Progenitor cell of endocrine pancreas (in vitro differentiated cells): ENCODE measurements around the gene EPN2. TPM values are rescaled to one million over a fixed set of nuclear protein-coding genes. Genes with fewer than 3 reads are reported as not detected.

ENCODE experiments used
- DNase-seq: peaks from one replicate; pipeline ENCODE4 v3.0.0; 2021; ENCODE audit warnings: low spot score; ENCODE audit not compliant: unreplicated experiment
- H3K27ac Mint-ChIP-seq: 2 replicates; pipeline ENCODE4 v1.8.0; 2021; ENCODE audit warnings: mild to moderate bottlenecking, moderate library complexity, mixed read lengths
- H3K27me3 Mint-ChIP-seq: 2 replicates; pipeline ENCODE4 v1.8.0; 2021; ENCODE audit warnings: mixed read lengths
- H3K36me3 Mint-ChIP-seq: 2 replicates; pipeline ENCODE4 v1.8.0; 2022; ENCODE audit warnings: mixed read lengths; ENCODE audit not compliant: insufficient read depth
- H3K4me1 Mint-ChIP-seq: 2 replicates; pipeline ENCODE4 v1.8.0; 2021; ENCODE audit warnings: low read depth, mixed read lengths
- H3K4me3 Mint-ChIP-seq: 2 replicates; pipeline ENCODE4 v1.8.0; 2021; ENCODE audit warnings: low read depth, mild to moderate bottlenecking, moderate library complexity, mixed read lengths
- H3K9me3 Mint-ChIP-seq: 2 replicates; pipeline ENCODE4 v1.8.0; 2021; ENCODE audit warnings: low read depth, mixed read lengths
- total RNA-seq: library from RNA; stranded (reverse); gene quantifications from 2 replicates; pipeline ENCODE4 v1.2.1, GENCODE V29; 2021
- TF ChIP-seq, protein P1 (sequence below): fragments of 200-600 bp; sonication (generic); IDR thresholded peaks from one replicate; pipeline ENCODE4 v1.5.0; 2021; ENCODE audit warnings: antibody characterized with exemption, mild to moderate bottlenecking; ENCODE audit not compliant: unreplicated experiment

The EPN2 gene
- total RNA-seq, 1 donor from 2014 or later: 49.8 TPM

DNA sequence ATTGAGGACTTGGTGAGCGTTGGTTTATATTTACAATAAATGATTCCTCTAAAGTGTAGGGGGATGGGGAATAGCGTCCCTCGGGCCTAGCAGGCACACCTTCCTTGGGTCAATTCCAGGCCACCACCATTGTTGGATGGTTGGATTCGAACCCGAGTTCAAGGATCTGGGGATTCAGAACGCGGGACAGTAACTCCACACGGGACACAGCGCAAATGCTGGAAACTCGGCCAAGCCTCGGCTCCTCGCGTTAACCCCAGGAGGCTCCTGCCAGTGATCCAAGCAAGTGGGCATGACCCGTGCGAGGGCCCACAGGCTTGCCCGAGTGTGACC, 124.7 kb downstream of the EPN2 start:
- no peaks in the 10 kb centered on the region for H3K9me3 Mint-ChIP-seq
- TF ChIP-seq, protein P1, sequence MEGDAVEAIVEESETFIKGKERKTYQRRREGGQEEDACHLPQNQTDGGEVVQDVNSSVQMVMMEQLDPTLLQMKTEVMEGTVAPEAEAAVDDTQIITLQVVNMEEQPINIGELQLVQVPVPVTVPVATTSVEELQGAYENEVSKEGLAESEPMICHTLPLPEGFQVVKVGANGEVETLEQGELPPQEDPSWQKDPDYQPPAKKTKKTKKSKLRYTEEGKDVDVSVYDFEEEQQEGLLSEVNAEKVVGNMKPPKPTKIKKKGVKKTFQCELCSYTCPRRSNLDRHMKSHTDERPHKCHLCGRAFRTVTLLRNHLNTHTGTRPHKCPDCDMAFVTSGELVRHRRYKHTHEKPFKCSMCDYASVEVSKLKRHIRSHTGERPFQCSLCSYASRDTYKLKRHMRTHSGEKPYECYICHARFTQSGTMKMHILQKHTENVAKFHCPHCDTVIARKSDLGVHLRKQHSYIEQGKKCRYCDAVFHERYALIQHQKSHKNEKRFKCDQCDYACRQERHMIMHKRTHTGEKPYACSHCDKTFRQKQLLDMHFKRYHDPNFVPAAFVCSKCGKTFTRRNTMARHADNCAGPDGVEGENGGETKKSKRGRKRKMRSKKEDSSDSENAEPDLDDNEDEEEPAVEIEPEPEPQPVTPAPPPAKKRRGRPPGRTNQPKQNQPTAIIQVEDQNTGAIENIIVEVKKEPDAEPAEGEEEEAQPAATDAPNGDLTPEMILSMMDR: no peak
- peaks cover 3% of the 10 kb centered on the region for H3K27me3 Mint-ChIP-seq
- peaks cover under 1% of the 10 kb centered on the region for H3K36me3 Mint-ChIP-seq
- peak overlapping the region; percentile 88 for H3K4me3 Mint-ChIP-seq
- DNase-seq: no peak
- peak overlapping the region; percentile 89 for H3K27ac Mint-ChIP-seq
- peaks cover 10% of the 10 kb centered on the region for H3K4me1 Mint-ChIP-seq

DNA sequence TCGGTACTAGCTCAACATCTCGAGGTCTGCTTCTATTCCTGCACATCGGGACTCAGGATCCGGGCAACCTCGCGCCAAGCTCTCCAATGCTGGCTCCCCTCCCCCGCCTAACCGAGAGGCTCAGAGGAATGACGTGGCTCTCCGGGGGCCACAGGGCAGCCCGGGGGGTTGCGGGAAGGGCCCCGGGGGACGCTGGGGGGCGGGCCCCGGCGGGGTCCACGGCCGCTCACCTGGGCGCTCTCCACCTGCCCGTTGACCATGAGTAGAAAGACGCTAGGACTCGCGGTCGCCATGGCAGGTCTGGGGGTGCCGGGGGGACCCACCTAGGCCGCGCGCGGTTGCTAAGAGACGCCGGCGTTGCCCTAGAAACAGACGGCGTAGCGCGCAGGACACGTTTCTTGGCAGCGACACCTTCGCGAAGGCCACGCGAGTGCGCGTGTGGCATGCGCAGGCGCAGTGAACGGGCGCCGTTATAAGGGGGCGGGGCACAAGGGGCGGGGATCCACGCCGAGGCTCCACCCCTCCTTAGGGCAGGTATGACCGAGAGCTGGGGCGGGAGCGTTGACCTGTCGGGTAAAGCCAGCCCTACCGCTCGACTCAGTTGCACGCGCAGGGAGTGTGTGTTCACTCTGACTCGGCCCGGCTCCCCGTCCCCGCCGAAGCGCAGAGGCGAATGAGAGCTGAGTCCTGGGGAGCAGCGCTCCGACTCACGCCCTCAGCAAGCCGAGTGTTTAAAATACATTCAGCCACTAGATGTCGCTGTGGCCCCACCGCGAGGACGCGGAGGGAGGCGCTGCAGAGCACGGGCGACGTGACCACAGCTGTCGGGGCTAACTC, 125.3 kb downstream of the EPN2 start, which contains the start of gene B9D1:
TSS of gene B9D1 (minus strand) at position 447 of the 837 bp plus-strand sequence. CDS start at position 293, 154 bp downstream.
- Mint-ChIP-seq H3K4me3 (peak within 1 kb of the TSS; percentile 88), H3K27me3 (peaks cover 3% of the 10 kb centered on the region), H3K4me1 (peaks cover 10% of the 10 kb centered on the region), H3K9me3 (no peaks in the 10 kb centered on the region), H3K36me3 (no peaks in the 10 kb centered on the region), H3K27ac (peak within 1 kb of the TSS; percentile 95)
- peak; percentile 94 for DNase-seq
- TF ChIP-seq, protein P1: peak; percentile 99

DNA sequence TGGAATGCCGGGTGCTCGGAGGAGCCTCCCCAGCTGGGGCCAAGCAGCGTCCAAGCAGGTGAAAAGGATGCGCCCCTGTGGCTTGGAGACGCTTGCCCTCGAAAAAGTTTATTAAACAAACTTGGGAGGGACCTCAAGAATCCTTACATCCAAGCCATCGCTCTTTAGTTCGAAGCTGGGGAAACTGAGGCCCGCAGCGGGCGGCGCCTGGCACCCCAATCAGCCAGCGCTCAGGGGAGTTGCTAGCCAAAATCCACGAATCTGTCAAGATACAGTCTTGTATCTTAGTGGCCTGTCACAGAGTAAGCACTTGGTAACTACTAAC, 125.9 kb downstream of the EPN2 start:
- Mint-ChIP-seq H3K27me3 (peaks cover 3% of the 10 kb centered on the region), H3K36me3 (no peaks in the 10 kb centered on the region), H3K4me1 (peaks cover 10% of the 10 kb centered on the region), H3K4me3 (peak overlapping the region; percentile 88), H3K9me3 (no peaks in the 10 kb centered on the region), H3K27ac (no peak overlapping the region)
- DNase-seq: no peak
- TF ChIP-seq, protein P1: no peak

DNA sequence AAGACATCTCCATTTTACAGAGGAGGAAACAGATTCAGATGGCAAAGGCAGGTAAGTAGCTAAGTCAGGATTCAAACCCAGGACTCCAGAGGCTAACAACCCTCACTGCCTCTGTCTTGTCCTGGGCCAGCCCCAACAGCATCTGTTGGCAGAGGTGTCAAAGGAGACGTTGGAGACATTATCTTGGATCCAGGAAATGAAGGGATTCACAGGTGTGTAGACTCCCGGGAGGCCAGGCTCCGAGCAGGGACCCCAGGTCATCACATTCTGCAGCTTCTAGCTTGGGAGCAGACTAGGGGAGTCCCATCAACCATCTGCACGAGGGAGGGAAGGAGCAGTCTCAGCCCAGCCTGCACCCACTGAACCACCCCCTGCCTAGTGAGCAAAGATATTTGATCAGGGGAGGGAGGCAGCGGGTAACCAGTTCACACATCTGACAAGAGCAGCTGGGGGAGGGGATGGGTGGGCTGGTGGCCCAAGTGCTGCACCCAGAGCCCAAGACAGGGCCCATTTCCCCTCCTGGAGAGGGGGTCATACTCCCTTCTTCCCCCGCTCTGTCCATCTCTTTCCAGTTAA, 126.4 kb downstream of the EPN2 start:
- Mint-ChIP-seq H3K27me3 (peaks cover 3% of the 10 kb centered on the region), H3K36me3 (no peaks in the 10 kb centered on the region), H3K9me3 (no peaks in the 10 kb centered on the region), H3K4me1 (peaks cover 10% of the 10 kb centered on the region), H3K4me3 (peak overlapping the region; percentile 88), H3K27ac (no peak overlapping the region)
- no peak for DNase-seq
- TF ChIP-seq, protein P1: no peak

DNA sequence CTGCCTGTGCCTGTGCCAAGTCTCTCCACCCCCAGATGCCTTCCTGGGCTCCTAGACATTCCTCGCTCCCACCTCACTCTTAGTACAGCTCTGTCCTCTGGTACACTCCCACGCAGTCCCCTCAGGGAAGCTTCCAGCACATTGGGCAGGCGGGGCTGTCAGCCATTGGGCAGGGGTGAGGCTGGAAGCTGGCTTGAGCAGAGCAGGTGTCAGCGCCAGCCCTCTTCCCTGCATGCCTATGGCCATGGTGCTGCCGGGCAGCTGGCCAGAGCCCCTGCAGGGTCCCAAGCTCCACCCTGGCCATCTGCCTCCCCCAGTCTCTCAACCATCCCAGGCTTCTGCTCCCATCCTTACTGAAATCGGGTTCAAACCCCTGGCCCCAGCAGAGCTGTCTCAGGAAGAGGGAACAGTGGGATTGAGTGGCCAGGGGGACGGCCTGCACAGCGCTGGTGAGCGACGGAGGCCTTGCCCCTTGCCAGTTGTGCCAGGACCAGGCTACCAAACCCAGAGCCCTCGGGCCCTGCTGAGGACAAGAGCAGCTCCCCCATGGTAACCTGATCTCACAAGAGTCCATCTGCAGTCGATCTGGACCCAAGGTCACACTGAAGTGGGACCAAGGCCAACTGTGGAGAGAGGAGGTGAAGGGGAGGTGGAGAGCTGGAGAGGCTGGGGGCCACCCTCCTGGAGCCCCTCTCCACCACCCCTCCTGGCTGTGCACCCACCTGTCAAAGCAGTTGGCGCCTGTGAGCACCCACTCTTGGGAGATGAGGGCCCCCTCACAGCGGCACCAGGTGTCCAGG, 127.7 kb downstream of the EPN2 start:
- peaks cover 10% of the 10 kb centered on the region for H3K4me1 Mint-ChIP-seq
- H3K4me3 Mint-ChIP-seq: no peak overlapping the region
- no peaks in the 10 kb centered on the region for H3K36me3 Mint-ChIP-seq
- peaks cover 3% of the 10 kb centered on the region for H3K27me3 Mint-ChIP-seq
- DNase-seq: no peak
- TF ChIP-seq, protein P1: no peak
- no peak overlapping the region for H3K27ac Mint-ChIP-seq
- no peaks in the 10 kb centered on the region for H3K9me3 Mint-ChIP-seq
